NCI-H128 (cell line): ENCODE data around the gene ALDH1A3.

Experiments used
- DNase-seq: peaks from one replicate; lab custom pipeline; 2025; ENCODE audit not compliant: unreplicated experiment; lab: John Stamatoyannopoulos, UW

Gene ALDH1A3

DNA sequence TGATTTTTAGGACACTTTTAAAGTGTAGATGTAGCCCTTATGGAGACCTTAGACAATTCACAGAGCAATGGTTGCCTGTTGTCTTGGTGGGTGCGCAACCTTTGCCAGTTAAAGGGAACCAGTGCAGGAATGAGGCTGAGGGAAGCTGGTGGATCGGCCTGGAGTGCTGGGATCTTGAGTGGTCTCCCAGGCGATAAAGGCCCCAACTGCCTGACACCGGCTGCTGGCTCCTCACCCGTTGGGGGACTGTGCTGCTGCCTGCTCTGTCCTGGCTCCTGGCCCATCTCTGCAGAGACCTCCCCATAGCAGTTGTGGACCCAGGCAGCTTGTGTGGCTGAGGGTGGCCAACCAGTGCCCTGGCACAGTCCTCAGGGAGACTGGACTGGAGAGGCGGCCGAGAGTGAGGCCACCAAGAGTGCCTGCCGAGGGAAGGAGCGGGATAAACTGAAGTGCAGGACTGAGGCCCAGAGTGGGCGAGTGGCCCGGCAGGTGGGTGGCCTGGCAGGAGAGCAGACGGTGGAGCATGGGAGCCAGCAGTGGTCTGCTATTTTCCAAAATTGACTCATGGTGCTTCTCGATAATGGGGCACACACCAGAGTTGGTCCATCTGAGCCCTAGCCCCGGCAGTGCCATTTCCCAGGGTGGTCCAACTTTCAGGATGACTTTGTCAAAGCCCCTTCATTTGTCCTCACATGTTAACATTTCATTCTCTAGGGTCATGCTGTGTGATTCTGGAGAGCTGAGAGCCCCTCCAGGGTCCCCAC lies 2.1 kb downstream of the ALDH1A3 start:
- DNase-seq, result no peak

DNA sequence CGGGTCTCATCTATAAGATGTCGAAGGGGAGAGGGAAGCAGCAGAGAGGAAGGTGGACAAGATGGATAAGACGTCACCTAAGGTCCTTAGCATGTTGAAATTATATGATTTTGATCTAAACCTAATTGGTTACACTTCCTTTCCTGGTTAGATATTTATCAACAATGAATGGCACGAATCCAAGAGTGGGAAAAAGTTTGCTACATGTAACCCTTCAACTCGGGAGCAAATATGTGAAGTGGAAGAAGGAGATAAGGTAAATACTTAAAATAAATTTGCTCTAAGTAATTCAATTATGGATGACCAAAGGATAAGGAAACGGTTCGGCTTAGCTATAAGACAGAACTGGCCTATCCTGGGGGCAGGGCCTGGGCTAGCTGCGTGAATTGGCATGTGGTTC lies 5.5 kb downstream of the ALDH1A3 start:
- no peak for DNase-seq

DNA sequence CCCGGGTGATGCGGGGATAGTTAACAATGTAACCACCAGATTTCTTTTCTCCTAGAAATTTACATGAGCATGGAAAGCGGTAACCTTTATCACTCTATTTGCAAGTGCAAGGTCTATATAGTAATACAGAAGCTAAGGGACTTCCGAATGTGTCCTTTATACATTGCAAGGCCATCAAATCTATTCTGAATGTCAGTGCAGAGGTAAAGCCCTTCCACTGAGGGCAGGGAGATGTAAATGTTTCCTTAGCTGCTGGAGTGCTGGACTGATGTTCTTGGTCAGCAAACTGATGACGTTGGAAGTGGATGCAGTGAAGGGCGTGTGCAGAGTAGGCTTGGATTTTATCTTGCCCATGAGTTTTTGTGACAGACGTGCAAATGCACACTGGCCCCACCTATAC lies 6.2 kb downstream of the ALDH1A3 start:
- DNase-seq, result no peak

DNA sequence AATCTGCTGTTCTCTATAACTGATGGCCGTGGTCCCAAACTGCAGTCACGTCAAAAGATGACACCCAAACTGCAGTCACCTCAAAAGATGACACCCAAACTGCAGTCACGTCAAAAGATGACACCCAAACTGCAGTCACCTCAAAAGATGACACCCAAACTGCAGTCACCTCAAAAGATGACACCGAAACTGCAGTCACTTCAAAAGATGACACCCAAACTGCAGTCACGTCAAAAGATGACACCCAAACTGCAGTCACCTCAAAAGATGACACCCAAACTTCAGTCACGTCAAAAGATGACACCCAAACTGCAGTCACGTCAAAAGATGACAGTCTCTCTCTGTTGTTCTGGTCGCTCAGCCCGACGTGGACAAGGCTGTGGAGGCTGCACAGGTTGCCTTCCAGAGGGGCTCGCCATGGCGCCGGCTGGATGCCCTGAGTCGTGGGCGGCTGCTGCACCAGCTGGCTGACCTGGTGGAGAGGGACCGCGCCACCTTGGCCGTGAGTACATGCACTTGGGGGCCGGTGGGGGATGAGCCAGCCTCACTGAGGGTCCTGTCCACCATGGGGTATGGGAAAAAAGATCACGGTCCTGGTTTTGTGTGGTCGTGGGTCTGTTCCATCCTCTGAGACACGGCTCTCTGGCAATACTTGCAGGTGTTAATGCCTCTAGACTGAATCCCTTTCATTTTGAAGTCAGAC lies 7.7 kb downstream of the ALDH1A3 start:
- DNase-seq, result no peak

DNA sequence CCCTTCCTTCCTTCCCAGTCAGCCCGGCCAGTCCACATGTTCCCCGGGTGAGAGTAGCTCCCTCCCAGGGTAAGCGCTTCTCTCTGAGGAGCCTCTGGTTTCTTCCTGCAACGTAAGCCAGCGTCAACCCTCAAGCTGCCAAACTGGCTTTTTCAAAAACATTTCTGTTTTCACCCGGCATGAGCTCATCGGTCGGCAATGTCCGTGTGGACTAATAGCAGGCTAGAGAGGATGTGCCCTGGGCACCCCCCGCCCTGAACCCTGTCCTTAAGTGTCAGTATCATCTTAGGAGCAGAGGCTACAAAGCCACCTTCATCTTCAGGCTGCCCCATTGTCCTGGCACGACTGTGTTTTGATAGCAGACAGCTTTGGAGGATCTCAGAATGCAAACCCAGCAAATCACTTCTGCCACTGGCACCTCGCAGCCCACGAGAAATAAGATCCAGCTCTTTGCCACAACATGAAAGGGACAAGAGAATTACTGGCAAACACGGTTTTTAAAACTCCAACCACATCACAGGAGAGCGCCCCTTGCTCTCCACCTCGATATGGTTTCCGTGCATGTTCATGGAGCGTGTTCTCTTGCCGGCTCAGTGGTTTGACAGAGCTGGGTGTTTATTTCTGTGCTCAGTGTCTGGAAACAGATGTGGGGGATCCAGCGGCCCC lies 9.9 kb downstream of the ALDH1A3 start:
- DNase-seq, result no peak

DNA sequence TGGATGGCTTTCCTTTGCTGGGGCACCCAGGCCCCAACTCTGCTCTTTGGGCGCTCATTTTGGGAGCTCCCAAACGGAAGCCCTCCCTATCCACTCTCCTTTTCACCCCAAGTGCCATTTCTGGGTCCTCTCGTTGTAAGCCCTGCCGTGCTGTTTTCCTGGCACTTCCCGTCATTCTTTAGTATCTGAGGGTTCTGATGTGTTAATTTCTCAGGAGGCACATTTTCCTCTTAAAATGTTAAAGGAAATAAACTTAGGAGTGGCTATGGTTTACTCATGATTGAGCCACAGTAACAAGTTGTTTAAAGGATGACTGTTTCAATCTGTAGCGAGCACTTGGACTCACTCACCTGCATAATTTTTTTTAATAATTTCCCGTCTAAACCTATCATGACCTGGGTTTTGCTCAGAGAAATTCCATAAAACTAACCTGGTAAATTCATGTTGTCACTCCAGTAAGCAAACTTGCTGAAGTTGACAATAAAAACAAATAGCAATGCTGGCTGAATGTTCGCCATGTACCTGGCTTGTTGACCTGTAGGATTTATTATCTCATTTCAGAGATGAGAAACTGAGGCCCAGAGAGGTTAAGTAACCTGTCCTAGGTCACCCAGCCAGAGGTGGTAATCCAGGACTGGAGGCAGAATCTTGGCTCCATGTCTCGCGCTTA lies 10.6 kb downstream of the ALDH1A3 start:
- DNase-seq, result no peak

DNA sequence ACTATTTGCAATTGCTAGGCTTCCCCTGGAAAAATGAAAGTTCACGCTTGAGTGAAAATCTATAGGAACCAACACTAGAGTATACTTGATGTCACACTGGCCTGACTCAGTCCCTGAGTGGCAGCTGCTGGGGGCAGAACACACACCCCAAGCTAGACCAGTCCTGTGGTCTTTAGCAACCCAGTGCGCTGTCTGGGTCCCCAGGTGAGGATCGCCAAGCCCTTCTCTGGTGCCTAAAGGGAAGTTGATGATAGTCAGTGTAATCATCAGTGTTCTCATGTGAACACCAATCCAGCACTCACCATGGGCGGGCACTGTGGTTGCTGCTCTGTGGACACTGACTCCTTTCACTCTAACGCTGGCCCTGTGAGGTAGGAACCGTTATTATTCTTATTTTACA lies 11.2 kb downstream of the ALDH1A3 start:
- DNase-seq, result no peak

DNA sequence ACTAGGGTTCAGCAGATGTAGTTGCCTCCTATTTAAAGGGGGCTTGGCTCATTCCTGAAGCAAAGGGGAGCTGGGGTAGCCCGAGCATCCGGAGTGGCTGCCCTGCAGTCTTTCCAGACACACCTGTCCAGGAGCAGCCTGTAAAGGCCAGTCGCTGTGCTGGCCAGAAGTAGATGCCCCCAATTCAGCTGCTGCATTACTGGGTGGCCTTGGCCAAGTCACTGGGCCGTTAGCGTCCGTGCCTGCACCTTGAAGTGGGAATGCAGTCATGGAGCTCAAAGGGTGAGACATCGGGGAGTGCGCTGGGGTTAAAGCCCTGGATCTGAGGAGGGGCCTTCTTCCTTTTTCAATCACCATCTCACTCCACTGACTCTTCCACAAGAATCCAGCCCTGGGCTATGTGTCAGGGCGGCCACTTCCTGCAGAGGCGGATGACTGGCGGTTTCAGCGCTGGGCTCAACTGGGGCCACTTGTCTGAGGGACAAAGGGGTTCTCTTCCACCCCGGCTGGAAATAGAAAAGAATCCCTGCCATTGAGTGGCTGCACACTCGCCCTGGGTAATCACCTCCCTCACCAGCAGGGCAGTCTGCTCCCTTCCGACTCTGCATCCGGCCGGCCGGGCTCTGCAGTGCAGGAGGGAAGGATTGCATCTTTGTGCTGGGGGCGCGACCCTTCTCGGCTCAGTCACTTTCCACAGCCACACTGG lies 11.8 kb downstream of the ALDH1A3 start:
- DNase-seq, result no peak

DNA sequence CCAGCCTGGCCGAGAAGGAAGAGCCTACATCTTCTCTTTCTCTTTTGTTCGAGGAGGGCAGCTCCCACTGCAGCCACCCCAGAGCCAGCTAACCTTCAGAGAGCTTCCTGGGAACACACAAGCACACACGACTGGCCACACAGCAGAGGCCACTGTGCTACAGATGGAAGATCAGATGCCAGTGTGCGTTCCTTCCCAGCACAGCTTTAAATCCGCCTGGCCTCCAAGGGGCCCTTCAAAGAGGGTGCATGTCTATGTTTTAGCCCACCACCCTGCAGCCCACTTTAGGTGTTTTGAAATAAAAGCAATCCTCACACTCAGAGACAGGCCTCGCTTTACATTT lies 12.4 kb downstream of the ALDH1A3 start:
- DNase-seq, result no peak

DNA sequence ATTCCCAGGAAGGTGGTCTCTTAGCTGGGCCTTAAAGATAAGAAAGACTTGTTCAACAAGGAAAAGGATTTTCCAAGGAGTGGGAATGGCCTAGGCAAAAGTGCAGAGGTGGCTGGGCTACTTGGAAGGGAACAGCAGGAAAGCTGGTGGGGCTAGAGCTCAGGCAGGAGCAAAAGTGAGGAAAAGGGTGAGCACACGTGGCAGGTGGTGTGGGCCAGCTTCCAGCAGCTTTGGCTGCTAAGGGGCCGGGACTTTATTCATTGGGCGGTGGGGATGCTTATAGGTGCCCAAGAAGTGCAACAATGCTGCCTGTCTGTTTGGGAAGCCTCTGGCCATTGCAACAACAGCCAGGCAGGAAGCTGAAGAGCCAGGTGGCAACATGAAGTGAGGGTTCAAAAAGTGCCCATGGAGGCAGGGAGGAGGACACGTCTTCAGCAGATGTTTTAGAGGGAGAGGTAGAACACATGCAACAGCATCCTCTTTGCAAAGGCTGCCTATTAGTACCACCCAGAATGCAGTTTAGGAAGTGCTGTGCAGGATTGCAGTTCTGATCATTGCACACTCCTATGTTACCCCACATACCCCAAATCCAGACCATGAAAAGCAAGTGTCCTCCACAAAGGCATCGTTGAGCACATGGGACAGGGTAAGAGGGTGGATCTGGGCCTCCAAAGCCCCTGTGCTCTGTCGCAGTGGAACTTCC lies 13.8 kb downstream of the ALDH1A3 start:
- no peak for DNase-seq

DNA sequence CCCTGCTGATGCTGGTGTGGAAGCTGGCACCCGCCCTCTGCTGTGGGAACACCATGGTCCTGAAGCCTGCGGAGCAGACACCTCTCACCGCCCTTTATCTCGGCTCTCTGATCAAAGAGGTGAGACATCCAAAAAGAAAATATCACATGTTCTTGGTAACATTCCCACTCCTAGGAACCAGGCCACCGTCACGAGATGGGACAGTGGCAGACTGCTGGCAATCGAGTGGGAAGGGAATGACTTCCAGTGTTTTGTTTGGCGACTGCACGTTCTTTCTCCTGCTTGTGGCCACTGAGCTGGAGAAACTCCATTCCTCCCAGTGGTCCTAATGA lies 14.3 kb downstream of the ALDH1A3 start:
- no peak for DNase-seq

DNA sequence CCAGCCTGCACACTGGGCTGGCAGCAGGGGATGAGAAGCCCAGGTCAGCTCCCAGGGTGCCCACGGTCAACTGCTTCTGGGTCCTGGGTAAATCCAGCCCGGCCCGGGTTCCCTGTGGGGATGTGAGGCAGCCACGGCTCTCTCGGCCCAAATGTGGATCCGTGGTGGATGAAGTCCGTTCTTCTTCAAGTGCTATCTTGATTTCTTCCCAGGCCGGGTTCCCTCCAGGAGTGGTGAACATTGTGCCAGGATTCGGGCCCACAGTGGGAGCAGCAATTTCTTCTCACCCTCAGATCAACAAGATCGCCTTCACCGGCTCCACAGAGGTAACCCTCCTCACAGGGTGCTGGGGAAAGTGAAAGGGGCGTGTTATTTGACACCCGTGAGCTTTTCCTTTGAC lies 16.1 kb downstream of the ALDH1A3 start:
- no peak for DNase-seq

DNA sequence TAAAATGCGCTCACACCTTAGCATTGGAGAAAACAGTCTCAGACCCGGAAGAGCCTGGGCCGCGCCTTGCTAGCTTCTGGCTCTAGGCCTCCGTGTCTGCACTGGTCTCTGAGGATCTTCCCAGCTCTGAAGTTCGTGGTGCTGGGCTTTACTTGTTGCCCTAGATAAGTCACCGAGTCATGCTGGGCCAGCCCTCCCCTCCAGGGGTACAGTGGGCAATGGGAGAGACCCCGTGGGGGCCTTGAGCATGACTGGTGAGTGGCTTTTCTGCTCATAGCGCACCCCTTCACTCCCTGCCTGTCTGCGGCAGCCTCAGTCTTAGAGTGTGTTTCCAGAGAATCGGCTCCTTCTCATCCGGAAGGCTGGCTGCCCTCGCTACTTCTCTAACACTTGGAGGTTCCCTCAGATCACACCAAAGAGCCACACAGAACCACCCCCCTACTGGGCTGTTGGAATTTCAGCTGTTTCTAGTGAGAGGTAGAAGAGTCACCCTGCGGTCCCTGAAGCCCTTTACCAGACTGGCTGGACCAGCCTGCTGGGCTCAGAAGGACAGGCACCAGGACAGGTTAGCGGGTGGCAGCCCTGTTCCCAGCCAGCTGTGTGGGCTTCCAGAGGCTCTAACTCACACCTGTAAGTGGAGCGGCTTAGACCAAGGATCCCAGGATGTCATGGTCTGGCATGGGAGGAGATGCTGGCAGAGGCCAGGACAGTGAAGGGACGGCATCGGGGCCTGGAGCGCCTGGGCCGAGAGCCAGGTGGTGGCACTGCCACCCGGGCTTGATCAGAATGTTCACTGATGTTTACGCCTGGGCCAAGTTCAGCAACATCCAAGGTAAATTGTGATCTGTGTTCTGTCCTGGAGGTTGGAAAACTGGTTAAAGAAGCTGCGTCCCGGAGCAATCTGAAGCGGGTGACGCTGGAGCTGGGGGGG lies 17.9 kb downstream of the ALDH1A3 start:
- no peak for DNase-seq

DNA sequence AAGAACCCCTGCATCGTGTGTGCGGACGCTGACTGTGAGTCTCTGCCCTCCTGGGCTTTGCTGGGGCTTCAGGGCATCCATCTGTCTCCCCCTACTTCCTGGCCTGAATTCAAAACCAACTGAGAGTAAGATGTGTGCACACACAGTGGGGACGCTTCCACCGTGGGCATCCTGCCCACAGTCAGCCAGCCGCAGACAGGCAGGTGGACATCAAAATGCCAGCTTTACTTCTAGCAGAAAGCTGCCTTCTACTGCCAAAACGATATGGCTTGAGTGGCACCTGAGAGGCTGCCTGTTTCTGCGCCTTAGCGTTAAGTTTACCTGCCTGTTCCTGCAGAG lies 18.5 kb downstream of the ALDH1A3 start:
- DNase-seq, result no peak

DNA sequence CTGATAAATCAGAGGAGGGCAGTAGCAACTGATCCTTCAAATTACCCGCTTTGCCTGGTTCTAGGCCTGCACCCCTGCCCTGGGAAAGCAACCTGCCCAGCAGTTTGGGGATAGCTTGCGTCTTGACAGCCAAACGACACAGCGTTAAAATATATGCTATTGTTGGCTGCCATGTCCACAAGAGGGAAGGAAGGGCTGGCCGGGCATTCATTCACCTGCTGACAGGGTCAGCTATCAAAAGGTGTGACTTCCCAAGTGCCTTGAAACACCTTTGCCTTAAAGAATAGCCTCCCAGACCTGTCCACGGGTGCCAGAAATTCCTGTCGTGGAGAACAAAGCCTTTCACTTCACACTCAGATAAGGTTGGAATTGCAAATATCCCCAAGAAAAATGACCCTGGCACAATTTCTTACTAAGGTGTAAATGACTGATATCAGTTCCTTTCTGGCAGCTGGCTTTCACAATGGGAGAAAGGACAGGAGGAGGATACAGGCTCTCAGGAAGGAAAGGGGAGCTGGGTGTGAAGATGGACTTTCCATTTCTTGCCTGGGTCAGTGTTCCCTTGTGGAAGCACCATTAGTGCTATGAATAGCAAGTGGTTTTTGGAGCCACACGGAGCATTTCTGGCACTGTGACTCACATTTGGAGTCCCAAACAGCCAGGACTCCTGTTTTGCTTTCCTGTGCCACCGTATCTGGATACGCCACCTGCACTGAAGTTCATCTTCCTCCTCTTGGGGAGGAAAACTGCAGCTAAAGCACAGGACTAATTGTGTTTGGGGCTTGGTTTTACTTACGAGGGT lies 19.2 kb downstream of the ALDH1A3 start:
- DNase-seq, result no peak

DNA sequence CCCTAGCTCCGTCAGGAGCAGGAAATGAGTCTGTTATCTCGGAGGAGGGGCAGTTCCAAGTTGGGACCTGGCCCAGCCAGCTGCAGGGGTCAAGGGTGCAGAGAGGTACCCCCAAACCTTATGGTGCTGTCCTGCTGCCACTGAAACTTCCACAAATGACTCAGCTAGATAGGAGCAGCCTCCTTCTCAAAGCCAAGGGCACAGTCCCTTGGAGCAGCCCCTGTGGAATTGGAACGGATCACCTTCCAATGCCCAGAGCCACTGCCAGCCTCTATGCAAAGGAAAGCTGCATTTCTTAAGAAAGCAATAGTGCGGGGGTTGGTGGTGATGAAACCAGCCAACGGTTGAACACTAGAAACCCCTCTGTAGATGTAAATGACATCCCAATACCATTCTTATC lies 20.0 kb downstream of the ALDH1A3 start:
- DNase-seq, result no peak

DNA sequence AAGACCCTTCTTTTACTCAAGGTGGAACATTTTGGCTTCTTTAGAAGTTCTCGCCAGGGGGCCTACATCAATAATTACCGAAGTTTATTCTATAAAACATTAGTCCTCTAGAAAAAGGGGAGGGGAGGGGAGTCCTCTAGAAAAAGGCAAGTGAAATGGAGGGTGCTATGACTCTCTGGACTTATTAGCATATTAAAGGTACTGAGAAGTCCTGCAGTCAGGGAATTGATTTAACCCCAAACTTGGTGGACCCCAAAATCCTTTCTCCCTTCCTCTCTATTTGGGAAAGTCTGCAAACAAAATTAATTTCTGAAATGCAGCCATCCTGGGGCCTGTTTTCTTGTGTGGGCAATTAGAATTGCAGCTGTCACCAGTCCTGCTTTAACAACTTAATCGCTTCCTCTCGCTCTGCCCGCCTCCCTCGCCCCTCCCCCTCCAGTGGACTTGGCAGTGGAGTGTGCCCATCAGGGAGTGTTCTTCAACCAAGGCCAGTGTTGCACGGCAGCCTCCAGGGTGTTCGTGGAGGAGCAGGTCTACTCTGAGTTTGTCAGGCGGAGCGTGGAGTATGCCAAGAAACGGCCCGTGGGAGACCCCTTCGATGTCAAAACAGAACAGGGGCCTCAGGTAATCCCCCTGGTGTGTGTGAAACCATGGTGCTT lies 20.6 kb downstream of the ALDH1A3 start:
- DNase-seq, result no peak

DNA sequence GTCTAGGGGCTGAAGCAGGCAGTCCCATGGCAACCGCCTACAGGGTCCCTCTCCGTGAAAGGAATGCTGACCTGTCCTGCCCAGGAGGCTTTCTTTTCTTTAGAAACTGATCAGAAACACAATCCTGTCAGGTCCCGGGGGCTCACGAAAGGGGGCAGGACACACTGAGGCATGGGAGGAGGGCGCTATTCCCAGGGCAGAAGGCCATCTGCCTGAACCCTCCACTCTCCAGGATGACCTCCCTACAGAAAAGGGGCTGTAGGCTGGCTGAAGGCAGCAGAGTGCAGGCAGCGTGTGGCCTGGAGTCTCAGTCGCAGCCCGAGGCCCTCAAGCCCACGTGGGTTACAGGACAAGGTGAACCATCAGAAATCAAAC lies 21.2 kb downstream of the ALDH1A3 start:
- DNase-seq, result no peak

DNA sequence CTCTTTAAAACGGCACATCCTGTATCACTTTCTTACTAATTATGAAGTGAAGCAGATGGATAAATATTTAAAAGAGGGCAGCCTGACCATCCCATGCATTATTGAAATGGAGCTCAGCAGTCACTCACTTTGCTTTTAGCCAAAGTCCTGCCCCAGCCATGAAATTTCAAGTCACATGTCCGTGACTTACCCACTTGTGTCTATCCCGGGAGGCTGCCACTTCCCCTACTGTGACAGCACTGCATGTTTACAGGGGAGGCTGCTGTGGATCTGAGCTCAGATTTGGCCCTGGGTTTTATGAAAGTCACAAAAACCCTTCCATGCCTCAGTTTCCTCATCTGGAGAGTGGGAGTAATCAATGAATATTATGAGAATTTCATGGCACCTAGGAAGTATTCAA lies 21.7 kb downstream of the ALDH1A3 start:
- DNase-seq, result no peak
